Small intestine (tissue), 7 donors: ENCODE data around the gene FBN2. TPM values are rescaled to one million over a fixed set of nuclear protein-coding genes. Genes with fewer than 3 reads are reported as not detected.

Experiments used
- DNase-seq, 2 donors: peaks; one replicate each; pipeline versions ENCODE4 v3.0.0 to v3.0.0-alpha.2; 2013
- FAIRE-seq: peaks from 2 replicates; lab custom pipeline; 2012; peaks lifted over from hg19 to GRCh38; lab: Jason Lieb, UNC
- H3K27ac ChIP-seq, 3 donors: one replicate each; pipeline ENCODE4 v1.5.1; 2013; ENCODE audit warnings: low read length in 2 of 3, mild to moderate bottlenecking in 2 of 3, control low read depth in 1 of 3, inconsistent platforms in 1 of 3, low read depth in 1 of 3, moderate library complexity in 1 of 3
- H3K27me3 ChIP-seq, 3 donors: one replicate each; pipeline ENCODE4 v1.6.1; 2013; ENCODE audit warnings: low read length in 3 of 3, inconsistent platforms in 1 of 3; ENCODE audit not compliant: control insufficient read depth in 3 of 3, insufficient read depth in 3 of 3
- H3K36me3 ChIP-seq, 3 donors: one replicate each; pipeline ENCODE4 v1.6.1; 2013; ENCODE audit warnings: low read length in 3 of 3, inconsistent platforms in 1 of 3, low read depth in 1 of 3, mild to moderate bottlenecking in 1 of 3, moderate library complexity in 1 of 3; ENCODE audit not compliant: control insufficient read depth in 3 of 3, insufficient read depth in 2 of 3
- H3K4me1 ChIP-seq, 3 donors: one replicate each; pipeline ENCODE4 v1.6.1; 2013; ENCODE audit warnings: low read length in 2 of 3, inconsistent platforms in 1 of 3, low read depth in 1 of 3, mild to moderate bottlenecking in 1 of 3, moderate library complexity in 1 of 3; ENCODE audit not compliant: control insufficient read depth in 3 of 3, insufficient read depth in 2 of 3
- H3K4me3 ChIP-seq, 3 donors: one replicate each; pipeline ENCODE4 v1.5.1; 2013; ENCODE audit warnings: low read length in 3 of 3, control low read depth in 1 of 3, inconsistent platforms in 1 of 3, low read depth in 1 of 3, mild to moderate bottlenecking in 1 of 3, moderate library complexity in 1 of 3
- H3K9me3 ChIP-seq, 2 donors: one replicate each; pipeline ENCODE4 v1.6.1; 2013; ENCODE audit warnings: low read depth in 1 of 2, low read length in 1 of 2; ENCODE audit not compliant: control insufficient read depth in 2 of 2, insufficient read depth in 1 of 2
- whole genome bisulfite sequencing, 3 donors: extraction: QIAGEN DNeasy Blood & Tissue Kit; methylation state at CpG; one replicate each; pipeline ENCODE4 v1.1.7; 2013; 5-methylcytosine and 5-hydroxymethylcytosine counted together
- polyA plus RNA-seq, 4 donors: library from polyadenylated mRNA; stranded (reverse) in 3 of 4; unstranded in 1 of 4; fragments of 200-250 nt in 3 of 4; fragments of 120-200 nt in 1 of 4; gene quantifications; one replicate each; pipeline versions ENCODE4 v1.2.1 to v1.2.3, GENCODE V29; 2013
- donor health status: healthy with polysubstance abuse.
- donor health status: control.
- donor health status: control.
- donor health status: Bipolar disorder and iron deficiency.
- donor health status: healthy.

Gene FBN2
- polyA plus RNA-seq, 4 donors: under 0.01 to 16.9 (median 0.21) TPM; not detected in 1

DNA sequence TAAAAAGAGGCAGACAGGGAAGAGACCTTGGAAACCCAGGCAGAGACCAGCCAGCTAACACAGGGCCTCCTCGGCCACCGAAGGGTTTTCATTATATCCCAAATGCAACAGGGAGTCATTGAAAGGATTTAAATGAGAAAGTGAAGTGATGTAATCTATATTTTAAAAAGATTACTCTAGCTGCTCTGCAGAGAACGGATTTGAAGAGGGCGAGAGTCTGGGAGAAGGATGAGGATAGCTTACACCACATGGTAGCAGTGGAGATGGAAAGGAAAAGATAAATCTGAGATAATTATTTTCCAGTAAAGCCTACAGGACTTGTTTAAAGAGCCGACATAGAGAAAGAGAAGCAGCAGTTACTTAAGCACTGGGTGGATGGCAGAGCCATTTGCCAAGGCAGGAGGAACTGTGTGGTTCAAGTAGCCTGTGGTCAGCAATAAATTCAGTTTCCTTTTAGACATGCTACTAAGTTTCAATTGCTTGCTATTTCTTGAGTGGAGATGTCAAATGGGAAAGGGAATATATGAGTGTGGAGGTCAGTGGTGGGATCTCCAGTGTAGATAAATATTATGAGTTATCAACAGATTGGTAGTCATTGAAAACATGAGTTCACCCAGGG, 9.3 kb downstream of the FBN2 start:
- H3K9me3 ChIP-seq: no peaks in the 10 kb centered on the region
- no peak overlapping the region for H3K27ac ChIP-seq
- H3K4me1 ChIP-seq: no peaks in the 10 kb centered on the region
- WGBS, 3 donors: 79 to 84% (median 83%) methylated on average over 5 of the region's 5 CpGs
- H3K27me3 ChIP-seq: no peaks in the 10 kb centered on the region
- DNase-seq: no peak
- FAIRE-seq: no peak
- H3K4me3 ChIP-seq: no peak overlapping the region
- no peaks in the 10 kb centered on the region for H3K36me3 ChIP-seq

DNA sequence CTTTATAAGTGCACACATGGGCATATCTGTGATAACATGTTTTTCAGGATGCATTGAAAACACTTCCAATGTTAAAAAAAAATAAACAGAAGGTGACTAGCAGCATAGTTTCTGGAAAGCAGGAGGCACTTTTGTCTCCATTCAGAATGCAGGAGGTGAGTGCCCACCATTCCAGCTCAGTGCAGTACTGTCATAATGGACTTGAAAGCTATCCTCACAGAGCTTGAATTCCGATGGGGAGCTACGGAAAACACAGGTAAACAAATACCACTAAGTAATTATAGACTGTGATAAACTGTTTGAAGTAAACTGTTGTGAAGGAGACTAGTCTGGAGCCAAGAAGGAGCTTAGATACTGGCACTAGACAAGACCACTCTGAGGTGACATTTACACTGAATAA, 9.9 kb downstream of the FBN2 start:
- no peak for DNase-seq
- no peak for FAIRE-seq

DNA sequence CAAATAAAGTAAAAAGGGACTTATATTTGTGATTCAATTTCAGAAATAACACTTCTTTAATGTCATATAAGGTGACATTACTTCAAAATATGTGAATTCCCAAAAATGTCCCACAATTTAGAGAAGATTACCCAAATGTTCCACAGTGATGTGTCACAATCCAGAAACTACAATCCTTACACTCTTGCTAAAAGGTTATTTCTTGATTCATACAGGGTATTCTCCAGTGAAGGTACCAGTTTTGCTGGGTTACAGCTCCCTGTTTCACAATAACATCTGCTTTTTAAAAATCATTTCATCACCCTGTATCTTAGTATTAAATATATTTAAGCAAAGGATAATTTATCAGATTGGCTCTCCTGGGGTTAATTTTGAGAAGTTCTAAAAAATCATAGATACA, 11.0 kb downstream of the FBN2 start:
- Histone ChIP-seq H3K27me3 (no peaks in the 10 kb centered on the region), H3K36me3 (no peaks in the 10 kb centered on the region), H3K27ac (no peak overlapping the region), H3K4me1 (no peaks in the 10 kb centered on the region), H3K4me3 (no peak overlapping the region), H3K9me3 (no peaks in the 10 kb centered on the region)
- no peak for FAIRE-seq
- DNase-seq: no peak

More for the DNA sequence above, 9.9 kb downstream of the FBN2 start:
- no peak overlapping the region for H3K27ac ChIP-seq
- no peaks in the 10 kb centered on the region for H3K27me3 ChIP-seq
- H3K4me1 ChIP-seq: no peaks in the 10 kb centered on the region
- 15 to 49% (median 21%) methylated on average over 2 of the region's 2 CpGs for WGBS, 3 donors
- H3K4me3 ChIP-seq: no peak overlapping the region
- H3K36me3 ChIP-seq: no peaks in the 10 kb centered on the region
- no peaks in the 10 kb centered on the region for H3K9me3 ChIP-seq

DNA sequence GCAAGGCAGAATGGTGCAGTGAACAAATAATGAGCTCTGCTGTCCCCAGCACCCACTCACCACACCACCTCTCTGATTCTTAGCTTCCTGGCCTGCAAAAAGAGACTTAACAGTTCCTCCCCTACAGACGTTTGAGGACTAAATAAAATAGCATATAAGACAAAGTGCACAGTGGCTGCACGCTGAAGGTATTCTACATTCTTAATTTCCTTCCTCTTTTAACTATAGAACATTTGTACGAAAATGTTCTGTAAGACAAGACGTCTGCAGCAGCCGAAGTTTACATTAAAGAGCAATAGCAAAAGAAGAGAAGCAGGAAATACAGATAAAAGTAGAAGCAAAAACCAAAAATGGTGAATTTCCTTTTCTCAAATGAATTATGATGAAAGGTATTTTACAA, 15.7 kb downstream of the FBN2 start:
- H3K27ac ChIP-seq: no peak overlapping the region
- H3K27me3 ChIP-seq: no peaks in the 10 kb centered on the region
- DNase-seq (no peak), FAIRE-seq (no peak)
- H3K9me3 ChIP-seq: no peaks in the 10 kb centered on the region
- no peak overlapping the region for H3K4me3 ChIP-seq
- 53 to 65% (median 63%) methylated on average over 5 of the region's 5 CpGs for WGBS, 3 donors
- no peaks in the 10 kb centered on the region for H3K36me3 ChIP-seq
- H3K4me1 ChIP-seq: no peaks in the 10 kb centered on the region

DNA sequence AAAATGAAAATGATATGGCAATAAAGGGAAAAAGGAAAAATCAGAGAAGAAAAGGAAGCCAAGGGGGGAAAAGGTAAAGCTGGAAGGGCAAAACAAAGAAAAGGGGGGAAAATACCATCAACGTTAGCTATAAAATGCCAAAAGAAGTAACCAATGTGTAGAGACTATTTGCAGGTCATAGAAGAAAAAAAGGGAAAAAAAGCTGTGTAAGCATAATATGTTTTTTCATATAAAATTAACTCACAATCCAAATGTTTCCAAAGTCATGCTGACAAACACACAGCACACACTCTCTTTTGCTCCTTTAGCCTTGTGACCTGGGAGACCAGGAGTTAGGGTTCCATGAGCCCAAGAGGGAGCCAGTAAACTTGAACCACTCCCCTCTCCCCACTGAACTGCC, 18.2 kb downstream of the FBN2 start:
- H3K4me3 ChIP-seq: no peak overlapping the region
- FAIRE-seq (no peak), DNase-seq (no peak)
- 83 to 93% (median 86%) methylated on average over 1 of the region's 1 CpG for WGBS, 3 donors
- no peak overlapping the region for H3K27ac ChIP-seq
- H3K27me3 ChIP-seq: no peaks in the 10 kb centered on the region
- H3K9me3 ChIP-seq: no peaks in the 10 kb centered on the region
- H3K36me3 ChIP-seq: no peaks in the 10 kb centered on the region
- no peaks in the 10 kb centered on the region for H3K4me1 ChIP-seq

DNA sequence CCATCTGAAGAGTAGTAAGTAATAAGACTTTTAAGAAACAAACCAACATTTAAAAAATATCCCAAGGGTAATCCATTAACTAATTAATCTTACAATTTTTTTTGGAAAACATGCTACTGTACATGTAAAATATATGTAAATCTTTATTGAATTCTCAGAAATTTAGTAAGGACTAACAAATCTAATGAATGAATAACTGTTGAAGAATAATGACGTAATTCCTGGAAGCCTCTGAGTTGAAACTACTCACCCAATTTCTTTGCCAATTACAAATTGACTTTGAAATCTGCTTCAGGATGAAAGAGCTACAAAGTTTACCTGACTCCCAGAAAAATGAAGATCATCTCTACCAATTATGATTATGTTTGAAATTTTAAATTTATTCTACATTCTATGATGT, 21.1 kb downstream of the FBN2 start:
- Histone ChIP-seq H3K9me3 (no peaks in the 10 kb centered on the region), H3K27ac (no peak overlapping the region), H3K27me3 (no peaks in the 10 kb centered on the region), H3K4me3 (no peak overlapping the region), H3K36me3 (no peaks in the 10 kb centered on the region), H3K4me1 (no peaks in the 10 kb centered on the region)
- no peak for FAIRE-seq
- 78 to 95% (median 86%) methylated on average over 1 of the region's 1 CpG for WGBS, 3 donors
- no peak for DNase-seq

DNA sequence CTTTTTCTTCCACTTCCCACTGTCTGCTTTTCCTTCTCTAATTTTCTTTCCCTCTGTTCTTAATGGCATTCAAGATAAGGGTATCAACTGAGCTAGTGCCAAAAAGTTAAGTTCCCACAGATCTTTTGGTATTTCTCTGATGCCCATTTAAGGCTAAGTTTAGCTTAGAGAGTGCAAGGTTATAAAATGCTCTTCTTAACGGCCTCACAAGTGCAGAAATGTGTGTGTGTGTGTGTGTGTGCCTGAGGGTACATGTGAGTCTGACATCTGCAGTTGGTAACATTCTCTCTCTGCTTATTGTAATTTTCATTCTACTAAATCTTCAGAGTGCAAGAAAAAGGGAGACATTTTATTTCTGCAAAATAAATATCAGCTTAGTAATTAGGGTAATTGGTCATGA, 24.2 kb downstream of the FBN2 start:
- no peak overlapping the region for H3K27ac ChIP-seq
- no peaks in the 10 kb centered on the region for H3K9me3 ChIP-seq
- DNase-seq (no peak), FAIRE-seq (no peak)
- H3K4me1 ChIP-seq: no peaks in the 10 kb centered on the region
- no peaks in the 10 kb centered on the region for H3K27me3 ChIP-seq
- WGBS, 3 donors: 0 to 20% (median 3%) methylated on average over 1 of the region's 1 CpG
- H3K4me3 ChIP-seq: no peak overlapping the region
- no peaks in the 10 kb centered on the region for H3K36me3 ChIP-seq

DNA sequence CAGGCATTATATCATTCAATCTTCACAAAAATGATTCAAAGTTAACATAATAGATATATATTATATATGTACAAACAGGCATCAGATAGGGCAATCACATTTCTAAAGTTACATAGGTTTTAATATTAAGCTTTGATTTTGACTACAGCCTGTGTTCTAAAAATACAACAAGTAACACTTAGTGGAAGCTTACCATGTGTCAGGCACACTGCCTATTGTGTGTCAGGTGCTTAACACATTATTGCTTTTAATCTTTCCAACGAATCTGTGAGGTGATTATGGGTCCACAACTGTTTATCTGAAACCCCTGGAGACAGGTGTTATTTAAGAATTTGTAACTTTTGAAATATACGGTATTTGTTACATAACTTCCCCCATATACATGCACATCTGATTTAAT, 25.2 kb downstream of the FBN2 start:
- H3K4me3 ChIP-seq: no peak overlapping the region
- 35 to 60% (median 41%) methylated on average over 2 of the region's 2 CpGs for WGBS, 3 donors
- no peak overlapping the region for H3K27ac ChIP-seq
- H3K9me3 ChIP-seq: no peaks in the 10 kb centered on the region
- H3K4me1 ChIP-seq: no peaks in the 10 kb centered on the region
- H3K36me3 ChIP-seq: no peaks in the 10 kb centered on the region
- H3K27me3 ChIP-seq: no peaks in the 10 kb centered on the region
- no peak for DNase-seq
- FAIRE-seq: no peak

DNA sequence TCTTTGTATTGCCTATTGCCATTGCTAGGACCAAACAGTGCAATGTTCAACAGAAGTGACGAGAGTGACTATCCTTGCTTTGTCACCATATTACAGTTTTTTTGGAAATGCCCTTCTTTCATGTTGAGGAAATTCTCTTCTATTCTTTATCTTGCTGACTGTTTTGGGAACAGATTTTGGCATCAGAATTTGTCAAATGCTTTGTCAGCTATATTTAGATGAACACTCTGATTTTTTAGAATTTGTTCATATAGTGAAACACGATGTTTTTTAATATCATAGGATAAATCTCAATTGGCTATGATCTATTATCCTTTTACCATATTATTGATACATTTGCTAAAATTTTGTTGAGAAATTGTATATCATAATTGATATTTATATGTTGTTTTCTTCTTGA, 31.4 kb downstream of the FBN2 start:
- Histone ChIP-seq H3K27me3 (no peaks in the 10 kb centered on the region), H3K36me3 (no peaks in the 10 kb centered on the region), H3K27ac (no peak overlapping the region), H3K4me3 (no peak overlapping the region), H3K9me3 (peaks cover 0 to 8% of the 10 kb centered on the region in 2 donors), H3K4me1 (no peaks in the 10 kb centered on the region)
- 83 to 90% (median 90%) methylated on average over 2 of the region's 2 CpGs for WGBS, 3 donors
- FAIRE-seq: no peak
- no peak for DNase-seq
